Epidermal melanocyte (primary cell): ENCODE measurements around the gene CERKL.

Source experiments
- DNase-seq: peaks from one replicate; pipeline ENCODE4 v3.0.0; 2011; ENCODE audit warnings: low spot score; ENCODE audit not compliant: insufficient read length

CERKL gene

GRCh38 chr2:181517685-181518301 lies 139.1 kb downstream of the CERKL start:
- DNase-seq, result no peak

DNA sequence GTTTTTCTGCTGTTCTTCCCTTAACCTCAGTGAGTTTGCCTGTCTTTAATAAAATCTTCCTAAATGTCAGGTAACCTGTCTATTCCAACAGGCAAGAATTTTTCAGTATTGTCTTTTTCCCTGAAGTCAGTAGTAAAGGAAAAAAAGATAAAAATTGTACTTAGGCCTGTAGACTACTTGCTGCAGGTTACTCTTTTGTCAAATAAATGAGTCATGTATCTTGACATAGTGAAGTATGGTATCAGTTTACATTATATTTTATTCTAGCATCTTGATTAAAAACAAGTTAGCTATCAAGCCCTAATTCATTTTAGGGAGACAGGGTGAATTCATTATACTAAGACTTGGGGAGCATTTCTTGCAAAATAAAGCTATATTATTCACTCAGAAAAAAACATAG lies 139.9 kb downstream of the CERKL start:
- DNase-seq, result no peak

GRCh38 chr2:181515719-181516118 lies 141.2 kb downstream of the CERKL start:
- no peak for DNase-seq

DNA sequence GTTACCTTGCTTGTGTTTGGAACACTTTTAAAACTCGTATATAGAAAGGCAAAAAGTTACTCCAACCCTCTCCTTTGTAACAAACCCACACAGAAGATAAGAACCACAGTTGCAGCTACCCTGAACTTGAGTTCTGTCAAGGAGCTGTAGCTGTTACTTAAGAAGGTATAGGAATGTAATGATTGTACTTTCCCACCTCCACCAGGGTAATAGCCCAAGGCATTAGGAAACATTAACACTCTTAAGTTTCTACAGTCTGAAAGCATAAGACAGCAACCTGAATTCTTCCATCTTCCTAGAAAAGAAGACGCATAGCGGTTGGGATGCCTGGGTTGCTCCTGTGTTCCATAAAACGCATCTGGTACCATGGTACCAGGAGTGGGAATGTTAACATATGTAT lies 156.7 kb downstream of the CERKL start:
- DNase-seq, result no peak

- DNase-seq, result no peak
Measured at GRCh38 chr2:181499231-181499630, 157.7 kb downstream of the CERKL start.
